HG02885 (cell line): ENCODE results near the gene TRRAP.
"Not testable (repeated sequence)": the region's sequence is repeated elsewhere in the genome, so short reads cannot be mapped to it uniquely, and the experiment has no call there.

Experiments
- ATAC-seq: cut with Tn5 transposase; IDR thresholded peaks from one replicate; pipeline ENCODE4 v1.9.1; 2021; ENCODE audit warnings: mild to moderate bottlenecking; ENCODE audit not compliant: unreplicated experiment, poor library complexity

TRRAP gene

GRCh38 chr7:98878365-98879197 is at the start of gene TRRAP:
Gene TRRAP (plus strand): TSS chr7:98878532. CDS start chr7:98881151, 2,619 bp downstream.
- ATAC-seq: peak; percentile 77

- no peak for ATAC-seq
These were observed 47.3 kb upstream of the TRRAP start for GRCh38 chr7:98830972-98831548.

GRCh38 chr7:98831641-98832221 is 46.6 kb upstream of the TRRAP start:
- no peak for ATAC-seq

GRCh38 chr7:98833022-98833421 is 45.3 kb upstream of the TRRAP start:
- ATAC-seq: no peak

DNA sequence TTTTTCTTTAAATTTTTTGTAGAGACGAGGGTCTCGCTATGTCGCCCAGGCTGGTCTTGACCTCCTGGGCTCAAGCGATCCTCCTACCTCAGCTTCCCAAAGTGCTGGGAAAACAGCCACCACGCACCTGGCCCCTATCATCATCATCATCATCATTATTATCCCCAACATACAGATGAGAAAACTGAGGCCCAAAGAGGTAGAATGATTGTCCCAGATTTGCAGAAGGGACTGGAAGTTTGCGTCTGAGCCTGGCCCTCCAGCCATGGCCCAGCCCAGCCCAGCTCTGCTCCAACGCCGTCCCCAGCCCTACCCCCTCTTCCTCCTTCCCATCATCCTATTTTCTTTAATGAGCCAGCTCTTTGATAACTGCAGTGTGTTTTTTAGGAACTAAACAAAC is 43.4 kb upstream of the TRRAP start:
- no peak for ATAC-seq

DNA sequence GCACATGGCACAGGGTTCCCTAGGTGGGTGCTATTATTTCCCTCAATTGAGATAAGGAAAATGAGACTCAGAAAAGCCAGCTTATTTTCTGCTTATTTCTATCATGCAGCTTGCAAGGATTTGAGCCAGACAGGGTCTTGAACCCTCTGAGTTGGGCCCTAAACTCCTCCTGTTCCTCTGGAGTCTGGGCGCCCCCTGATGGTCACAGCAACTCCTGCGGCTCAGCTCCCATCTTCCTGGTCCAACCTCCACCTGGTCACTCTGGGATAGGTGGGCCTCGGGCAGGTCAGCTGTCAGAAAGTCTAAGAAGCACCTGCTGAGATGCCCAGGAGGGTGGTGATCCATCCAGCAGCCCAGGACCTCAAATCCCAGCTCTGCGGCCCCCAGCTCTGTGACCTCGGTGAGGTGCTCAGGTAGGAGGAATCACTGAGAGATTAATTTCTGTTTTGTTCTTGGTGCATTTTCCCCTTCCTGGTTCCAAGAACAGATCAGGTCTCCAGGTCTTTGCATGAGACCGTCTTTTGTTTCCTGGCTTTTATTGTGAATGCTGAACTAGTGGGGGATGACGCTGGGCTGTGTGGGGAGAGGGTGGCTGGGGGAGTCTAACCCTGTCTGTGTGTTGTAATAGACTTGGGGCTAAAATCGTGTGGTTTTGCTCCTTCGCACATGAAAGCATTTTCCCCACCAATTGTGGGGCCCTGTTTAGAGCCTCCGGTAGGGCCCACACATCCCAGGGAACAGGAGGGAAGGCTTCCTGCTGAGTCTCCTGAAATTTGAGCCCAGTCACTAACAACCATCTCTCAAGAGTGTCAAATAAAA is 41.3 kb upstream of the TRRAP start:
- no peak for ATAC-seq

- ATAC-seq: no peak
These were observed 40.7 kb upstream of the TRRAP start for GRCh38 chr7:98837630-98837972.

DNA sequence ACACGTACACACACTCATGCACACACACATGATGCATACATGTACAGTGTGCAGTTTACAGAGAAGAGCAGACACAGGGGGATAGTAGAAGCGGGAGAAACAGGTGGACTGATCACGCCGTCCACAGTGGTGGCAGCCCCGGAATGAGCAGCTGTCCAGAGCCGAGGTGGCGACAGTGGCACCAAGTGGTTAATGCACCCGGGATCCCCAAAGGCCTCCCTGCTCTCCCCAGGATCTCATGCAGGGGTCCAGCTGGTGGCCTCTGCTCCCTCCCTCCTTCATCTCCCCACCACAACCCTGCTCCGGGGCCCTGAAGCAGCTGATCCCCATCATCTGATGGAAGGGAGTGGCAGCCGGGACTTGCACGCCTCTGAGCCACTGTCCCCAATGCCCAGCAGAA is 38.2 kb upstream of the TRRAP start:
- ATAC-seq: no peak

DNA sequence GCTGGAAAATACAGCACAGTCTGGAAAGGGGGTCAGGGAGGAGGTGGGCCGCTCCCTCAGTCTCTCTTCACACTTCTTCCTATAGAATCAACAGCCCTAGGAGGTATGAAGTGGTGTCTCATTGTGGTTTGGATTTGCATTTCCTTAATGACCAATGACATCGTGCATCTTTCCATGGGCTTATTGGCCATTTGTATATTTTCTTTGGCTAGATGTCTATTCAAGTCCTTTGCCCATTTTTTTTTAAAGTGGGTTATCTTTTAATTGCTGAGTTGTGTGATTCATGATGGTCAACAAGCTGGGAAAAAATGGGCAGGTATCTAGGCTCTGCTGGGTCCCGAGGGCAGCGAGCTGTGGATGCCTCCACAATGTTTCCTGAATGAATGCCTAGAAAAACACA is 37.6 kb upstream of the TRRAP start:
- no peak for ATAC-seq

DNA sequence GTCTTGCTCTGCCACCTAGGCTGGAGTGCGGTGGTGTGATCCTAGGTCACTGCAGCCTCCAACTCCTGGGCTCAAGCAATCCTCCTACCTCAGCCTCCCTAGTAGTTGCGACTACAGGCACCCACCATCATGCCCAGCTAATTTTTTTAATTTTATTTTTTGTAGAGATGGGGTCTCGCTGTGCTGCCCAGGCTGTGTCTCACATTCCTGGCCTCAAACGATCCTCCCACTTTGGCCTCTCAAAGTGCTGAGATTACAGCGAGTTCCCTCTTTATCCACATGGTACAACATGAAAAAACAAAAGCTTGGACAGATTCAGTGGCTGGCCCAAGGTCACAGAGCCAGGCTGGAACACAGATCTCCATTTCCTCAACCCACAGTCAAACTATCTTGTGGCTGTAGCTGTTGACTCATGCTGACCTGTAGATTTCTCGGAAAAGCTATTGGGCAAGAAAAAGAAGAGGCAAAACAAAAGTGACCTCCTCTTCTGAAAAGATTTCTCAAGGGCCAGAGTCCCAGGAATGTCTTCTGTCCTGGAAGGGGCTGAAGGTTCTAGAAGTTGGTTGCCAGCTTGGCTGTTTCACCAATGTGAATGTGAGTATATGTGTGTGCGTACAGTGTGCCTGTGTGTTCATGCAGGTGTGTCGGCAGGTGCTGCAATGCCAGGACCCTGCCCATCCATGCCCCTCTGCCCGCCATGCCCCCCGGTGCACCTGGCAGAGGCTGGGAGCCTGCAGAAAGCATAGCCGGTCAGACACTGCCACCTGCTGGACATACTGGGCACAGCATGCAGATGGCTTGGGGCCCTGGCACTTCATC is 36.9 kb upstream of the TRRAP start:
- ATAC-seq: peak; percentile 41

GRCh38 chr7:98842552-98842951 is 35.8 kb upstream of the TRRAP start:
- not testable (repeated sequence) for ATAC-seq

DNA sequence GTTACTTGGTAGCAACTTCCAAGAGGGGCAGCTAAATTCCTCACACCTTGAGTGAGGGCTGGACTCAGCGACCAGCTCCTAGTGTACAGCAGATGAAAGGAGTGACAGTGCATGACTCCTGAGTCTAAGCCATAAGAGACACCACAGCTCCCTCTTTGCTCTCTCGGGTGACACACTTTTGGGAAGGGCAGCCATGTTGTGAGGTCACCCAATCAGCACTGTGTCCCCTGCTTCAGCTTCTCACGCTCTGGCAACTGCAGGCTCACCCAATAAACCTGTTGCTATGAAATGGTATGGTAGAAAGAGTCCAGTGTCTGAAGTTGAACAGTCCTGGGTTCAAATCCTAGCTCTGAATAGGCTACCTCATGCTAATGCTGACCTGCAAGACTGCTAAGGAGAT is 29.4 kb upstream of the TRRAP start:
- no peak for ATAC-seq

- no peak for ATAC-seq
These were observed 25.5 kb upstream of the TRRAP start for GRCh38 chr7:98852826-98853225.

- ATAC-seq: no peak
These were observed 22.5 kb upstream of the TRRAP start for GRCh38 chr7:98855610-98856422.

DNA sequence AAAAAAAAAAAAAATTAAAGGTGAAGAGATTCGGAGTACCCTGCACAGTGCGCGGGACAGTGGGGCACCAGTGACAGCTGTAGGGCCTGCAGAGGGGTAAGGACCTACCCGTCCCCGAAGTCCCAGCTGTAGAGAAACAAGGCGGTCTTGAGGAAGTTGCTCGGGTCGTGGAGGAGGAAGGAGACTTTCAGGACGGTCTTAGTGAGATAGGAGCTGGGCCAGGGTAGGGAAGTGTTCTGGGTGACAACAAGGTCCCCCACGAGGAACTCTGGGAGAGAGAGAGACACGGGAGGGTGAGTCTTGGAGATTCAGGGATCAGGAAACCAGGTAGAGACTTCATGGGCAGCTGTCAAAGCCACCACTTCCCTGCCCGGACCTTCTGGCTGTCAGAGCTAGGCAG is 18.3 kb upstream of the TRRAP start:
- no peak for ATAC-seq

- ATAC-seq: no peak
These were observed 16.1 kb upstream of the TRRAP start for GRCh38 chr7:98862203-98862602.

GRCh38 chr7:98862716-98863420 is 15.5 kb upstream of the TRRAP start:
- ATAC-seq: no peak

DNA sequence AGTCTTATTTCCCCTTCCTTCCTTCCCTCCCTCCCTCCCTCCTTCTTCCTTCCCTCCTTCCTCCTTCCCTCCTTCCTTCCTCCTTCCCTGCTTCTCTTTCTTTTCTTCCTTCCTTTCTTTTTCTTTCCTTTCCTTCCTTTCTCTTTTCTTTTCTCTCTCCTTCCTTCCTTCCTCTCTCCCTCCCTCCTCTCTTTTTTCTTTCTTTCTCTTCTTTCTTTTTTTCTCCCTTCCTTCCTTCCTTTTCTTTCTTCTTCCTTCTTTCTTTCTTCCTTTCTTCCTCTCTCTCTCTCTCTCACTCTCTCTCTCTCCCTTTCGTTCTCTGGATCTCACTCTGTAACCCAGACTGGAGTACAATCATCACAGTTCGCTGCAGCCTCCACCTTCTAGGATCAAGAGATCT is 14.7 kb upstream of the TRRAP start:
- ATAC-seq: no peak
